ENCODE data around the gene TCF20.

DNA sequence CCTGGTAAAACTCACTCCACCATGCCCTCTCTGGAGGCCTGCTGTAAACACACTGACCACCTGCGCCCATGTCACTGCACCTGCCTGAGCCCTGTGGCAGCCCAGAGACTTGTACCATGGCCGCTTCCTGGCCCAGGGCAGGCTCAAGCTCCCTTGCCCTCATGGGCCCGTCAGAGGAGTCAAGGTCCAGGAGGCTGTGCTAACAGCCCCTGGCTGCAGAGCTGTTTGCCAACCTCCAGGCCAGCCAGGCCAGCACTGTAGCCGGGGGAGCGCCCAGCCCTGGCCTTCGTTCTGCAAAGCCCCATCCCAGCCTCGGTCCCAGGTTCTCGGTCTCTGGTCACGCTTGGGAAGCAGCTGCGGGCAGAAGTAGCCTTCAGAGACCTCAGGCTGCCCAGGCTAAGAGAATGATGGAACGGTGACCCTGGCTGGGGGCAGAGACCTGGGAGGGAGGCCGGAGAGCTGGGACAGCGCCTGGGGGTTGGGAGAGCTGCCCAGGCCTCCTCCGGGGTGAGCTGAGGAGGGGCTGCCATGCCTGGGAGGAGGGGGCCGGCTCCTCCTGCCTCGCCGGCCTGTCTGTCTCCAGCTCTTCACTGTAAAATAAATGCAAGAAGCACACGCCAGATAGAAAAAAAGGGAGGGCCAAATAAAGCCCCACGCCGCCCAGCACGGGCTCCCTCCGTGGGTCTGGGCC lies 11.9 kb upstream of the TCF20 start:
- TF ChIP-seq POLR2A (IDR thresholded peaks at IDR 0.05; ENCODE audit: low read depth): no peak
- TF ChIP-seq, protein P1, sequence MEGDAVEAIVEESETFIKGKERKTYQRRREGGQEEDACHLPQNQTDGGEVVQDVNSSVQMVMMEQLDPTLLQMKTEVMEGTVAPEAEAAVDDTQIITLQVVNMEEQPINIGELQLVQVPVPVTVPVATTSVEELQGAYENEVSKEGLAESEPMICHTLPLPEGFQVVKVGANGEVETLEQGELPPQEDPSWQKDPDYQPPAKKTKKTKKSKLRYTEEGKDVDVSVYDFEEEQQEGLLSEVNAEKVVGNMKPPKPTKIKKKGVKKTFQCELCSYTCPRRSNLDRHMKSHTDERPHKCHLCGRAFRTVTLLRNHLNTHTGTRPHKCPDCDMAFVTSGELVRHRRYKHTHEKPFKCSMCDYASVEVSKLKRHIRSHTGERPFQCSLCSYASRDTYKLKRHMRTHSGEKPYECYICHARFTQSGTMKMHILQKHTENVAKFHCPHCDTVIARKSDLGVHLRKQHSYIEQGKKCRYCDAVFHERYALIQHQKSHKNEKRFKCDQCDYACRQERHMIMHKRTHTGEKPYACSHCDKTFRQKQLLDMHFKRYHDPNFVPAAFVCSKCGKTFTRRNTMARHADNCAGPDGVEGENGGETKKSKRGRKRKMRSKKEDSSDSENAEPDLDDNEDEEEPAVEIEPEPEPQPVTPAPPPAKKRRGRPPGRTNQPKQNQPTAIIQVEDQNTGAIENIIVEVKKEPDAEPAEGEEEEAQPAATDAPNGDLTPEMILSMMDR (IDR thresholded peaks at IDR 0.05): no peak

Measured in esophagus muscularis mucosa (tissue), 3 donors.